Measurements from ENCODE around the gene PIGC.

PIGC gene

GRCh38 chr1:172453153-172453545, 9.3 kb upstream of the PIGC start:
- CTCF ChIA-PET, result interaction anchor here (0.7 to 1.3 kb wide), 2 partner anchors 11 to 651 kb away, joined by 3 read pairs; no protein-coding TSS in a partner anchor

GRCh38 chr1:172452536-172453152, 8.8 kb upstream of the PIGC start:
- Histone ChIP-seq H3K4me1 (ENCODE audit: control insufficient read depth, insufficient read depth, low read length) (peaks cover 8% of the 10 kb centered on the region), H3K4me3 (ENCODE audit: low read depth, low read length) (no peak overlapping the region), H3K9me3 (ENCODE audit: control insufficient read depth, insufficient read depth, low read depth, low read length) (no peaks in the 10 kb centered on the region), H3K36me3 (ENCODE audit: control insufficient read depth in 2 of 2, insufficient read depth in 1 of 2, low read length in 2 of 2) (no peaks in the 10 kb centered on the region), H3K27ac (ENCODE audit: extremely low read depth, low read depth, low read length) (no peak overlapping the region)
- POLR2A ChIA-PET, result no interaction called here
- CTCF ChIA-PET, result interaction anchor here (0.8 kb wide), 1 partner anchor 10 kb away, joined by 4 read pairs; no protein-coding TSS in a partner anchor
- no peak for TF ChIP-seq ZNF26 (tag by site-specific recombination; IDR thresholded peaks at IDR 0.05)
- no peak for TF ChIP-seq ZNF416 (tag by site-specific recombination; IDR thresholded peaks at IDR 0.05)
- no peak for TF ChIP-seq BCL11A (tag by site-specific recombination; IDR thresholded peaks at IDR 0.05; ENCODE audit: low read depth)
- no peak for TF ChIP-seq ZNF146 (tag by site-specific recombination; IDR thresholded peaks at IDR 0.05)
- no peak for TF ChIP-seq ZNF138 (tag by site-specific recombination; IDR thresholded peaks at IDR 0.05; ENCODE audit: borderline replicate concordance)
- no peak for TF ChIP-seq SP7 (tag by site-specific recombination; IDR thresholded peaks at IDR 0.05)
- TF ChIP-seq KLF8 (tag by site-specific recombination; IDR thresholded peaks at IDR 0.05), result no peak
- TF ChIP-seq ZNF112 (tag by site-specific recombination; IDR thresholded peaks at IDR 0.05), result no peak
- TF ChIP-seq ZNF560 (tag by site-specific recombination; IDR thresholded peaks at IDR 0.05; ENCODE audit: borderline replicate concordance), result no peak
- no peak for TF ChIP-seq ZNF133 (tag by site-specific recombination; IDR thresholded peaks at IDR 0.05)
- TF ChIP-seq ZBTB6 (tag by site-specific recombination; IDR thresholded peaks at IDR 0.05), result no peak
- TF ChIP-seq ZSCAN5A (tag by site-specific recombination; IDR thresholded peaks at IDR 0.05), result no peak

More at GRCh38 chr1:172453153-172453545, 9.3 kb upstream of the PIGC start:
- H3K27ac ChIP-seq (ENCODE audit: extremely low read depth, low read depth, low read length), result no peak overlapping the region
- peaks cover 8% of the 10 kb centered on the region for H3K4me1 ChIP-seq (ENCODE audit: control insufficient read depth, insufficient read depth, low read length)
- no peaks in the 10 kb centered on the region for H3K36me3 ChIP-seq (ENCODE audit: control insufficient read depth in 2 of 2, insufficient read depth in 1 of 2, low read length in 2 of 2)
- POLR2A ChIA-PET, result no interaction called here
- no peak for TF ChIP-seq YY1 (tag by site-specific recombination; IDR thresholded peaks at IDR 0.05)
- no peak for TF ChIP-seq SETDB1 (IDR thresholded peaks at IDR 0.05; ENCODE audit: insufficient read length, low read length)
- no peak for TF ChIP-seq ZNF214 (tag by site-specific recombination; IDR thresholded peaks at IDR 0.05; ENCODE audit: borderline replicate concordance)
- no peak for TF ChIP-seq ZNF544 (tag by site-specific recombination; IDR thresholded peaks at IDR 0.05)
- H3K4me3 ChIP-seq (ENCODE audit: low read depth, low read length), result no peak overlapping the region
- H3K9me3 ChIP-seq (ENCODE audit: control insufficient read depth, insufficient read depth, low read depth, low read length), result no peaks in the 10 kb centered on the region

- H3K36me3 ChIP-seq (ENCODE audit: control insufficient read depth in 2 of 2, insufficient read depth in 1 of 2, low read length in 2 of 2), result no peaks in the 10 kb centered on the region
- ChIA-PET CTCF (interaction anchor here (0.6 to 1.8 kb wide), 18 partner anchors 16 to 448 kb away, joined by 3 to 8 read pairs (median 3); no protein-coding TSS in a partner anchor), POLR2A (interaction anchor here (1.1 to 1.2 kb wide), 2 partner anchors 82 to 94 kb away, joined by 3 to 6 read pairs; partner anchors contain the start of gene SUCO)
- peaks cover 8% of the 10 kb centered on the region for H3K4me1 ChIP-seq (ENCODE audit: control insufficient read depth, insufficient read depth, low read length)
- no peak overlapping the region for H3K4me3 ChIP-seq (ENCODE audit: low read depth, low read length)
- H3K9me3 ChIP-seq (ENCODE audit: control insufficient read depth, insufficient read depth, low read depth, low read length), result no peaks in the 10 kb centered on the region
- no peak overlapping the region; the same call in 1 of the 2 replicates for H3K27ac ChIP-seq (ENCODE audit: extremely low read depth, low read depth, low read length)
- TF ChIP-seq ZNF280C (tag by site-specific recombination; IDR thresholded peaks at IDR 0.05) (no peak), ZBTB44 (tag by site-specific recombination; IDR thresholded peaks at IDR 0.05) (no peak), SCRT1 (tag by site-specific recombination; IDR thresholded peaks at IDR 0.05; ENCODE audit: borderline replicate concordance) (no peak), ZNF701 (tag by site-specific recombination; IDR thresholded peaks at IDR 0.05) (no peak), ZNF561 (tag by site-specific recombination; IDR thresholded peaks at IDR 0.05; ENCODE audit: borderline replicate concordance) (no peak), ZSCAN5A (tag by site-specific recombination; IDR thresholded peaks at IDR 0.05) (no peak)
Observed at GRCh38 chr1:172451002-172451443, 7.2 kb upstream of the PIGC start.
